A549 treated with CORT108297 at 1 μM for 4 hours (cell line): ENCODE data around the gene CASP9. TPM values are rescaled to one million over a fixed set of nuclear protein-coding genes. Genes with fewer than 3 reads are reported as not detected.

Experiments
- total RNA-seq: library from RNA; stranded (reverse); fragments of 200-300 nt; extraction: Qiagen RNA extraction; gene quantifications from 5 replicates; pipeline ENCODE4 v1.2.3, GENCODE V29; 2022

CASP9 gene
- 4.4 to 6.9 TPM (median 5.7 TPM) in 5 replicates for total RNA-seq

DNA sequence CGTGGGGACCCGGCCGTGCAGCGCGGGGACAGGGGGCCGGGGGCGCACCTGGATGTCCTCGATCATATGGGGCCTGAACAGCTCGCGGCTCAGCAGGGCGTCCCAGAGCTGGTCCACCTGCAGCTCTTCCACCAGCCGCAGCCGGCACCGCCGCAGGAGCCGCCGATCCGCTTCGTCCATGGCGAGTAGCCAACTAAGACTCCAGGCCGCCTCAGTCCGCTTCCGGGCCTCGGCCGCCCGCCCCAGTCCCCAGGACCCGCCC, at the start of gene CASP9:
Gene CASP9, minus strand, starts transcription at position 195 of the 262 bp plus-strand sequence. Its CDS starts 15 bp downstream, at position 180.

DNA sequence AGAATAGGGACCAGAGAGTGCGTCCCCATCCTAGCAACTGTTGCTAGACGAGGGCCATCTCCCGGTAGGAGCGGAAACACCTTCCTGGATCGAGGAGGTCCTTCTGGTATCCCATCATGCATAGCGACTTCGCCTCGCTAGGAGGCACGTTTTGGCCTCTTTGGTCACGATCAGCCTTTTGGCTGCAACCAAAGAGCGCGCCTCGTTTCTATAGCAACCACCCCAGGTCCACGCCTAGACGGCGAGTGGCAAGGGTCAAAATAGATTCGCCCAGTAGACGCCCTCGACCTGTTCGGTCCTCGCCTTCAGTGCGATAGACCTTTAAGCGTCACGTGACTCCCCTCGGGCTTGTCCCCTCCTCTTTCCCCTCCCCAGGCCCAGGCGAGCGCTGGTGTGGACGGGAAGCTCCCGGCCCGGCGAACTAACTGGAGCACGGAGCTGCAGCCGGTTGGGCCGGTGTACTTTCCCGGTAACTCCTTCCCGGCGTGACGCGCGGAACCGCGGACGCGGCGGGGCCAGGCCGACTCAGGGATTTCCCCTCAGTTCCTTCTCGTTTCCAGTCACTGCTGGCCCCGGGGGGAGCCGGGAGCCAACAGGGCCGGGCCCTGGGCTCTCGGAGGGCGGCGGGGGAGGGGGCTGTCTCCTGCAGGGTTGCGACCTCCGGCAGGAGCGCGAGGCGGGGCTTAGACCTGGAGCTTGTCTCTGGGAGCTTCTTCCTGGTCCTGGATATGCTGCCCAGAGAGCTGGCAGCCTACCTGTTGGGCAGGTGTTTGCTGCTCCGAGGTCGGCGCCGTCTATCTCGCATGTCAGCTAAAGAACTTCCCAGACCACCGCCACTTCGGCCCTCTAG, 2.7 kb upstream of the CASP9 start, which contains the start of gene DNAJC16:
Gene DNAJC16, plus strand, starts transcription at position 359 of the 850 bp plus-strand sequence. CDS start 2,258 bp downstream, outside the sequence.

DNA sequence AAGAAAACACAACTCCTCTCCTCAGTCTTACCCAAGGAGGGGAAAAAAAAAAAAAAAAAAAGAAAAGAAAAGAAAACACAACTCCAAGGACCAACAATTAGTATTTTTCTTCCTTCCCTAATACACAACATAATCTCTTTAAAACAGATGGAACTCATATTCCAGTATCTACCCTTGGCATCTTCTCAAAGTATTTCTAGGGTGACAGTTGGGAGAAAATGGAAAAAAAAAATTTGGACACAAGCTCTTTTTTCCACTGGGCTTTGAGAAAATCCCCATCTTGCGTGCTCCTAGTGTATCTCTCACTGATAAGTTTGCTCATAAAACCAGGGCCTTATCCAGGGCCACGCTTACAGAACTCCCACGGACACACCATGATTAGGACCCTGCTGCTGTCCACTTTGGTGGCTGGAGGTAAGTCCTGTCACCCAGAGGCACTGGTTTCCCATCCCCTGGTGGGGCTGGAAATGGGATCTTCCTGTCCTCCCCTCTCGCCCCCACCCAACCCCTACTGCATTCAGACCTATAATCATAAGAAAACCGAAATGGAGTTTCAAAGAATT, 48.2 kb downstream of the CASP9 start, which contains the start of gene CELA2B:
Gene CELA2B, plus strand, starts transcription at position 353 of the 563 bp plus-strand sequence. Its CDS starts 22 bp downstream, at position 375.

DNA sequence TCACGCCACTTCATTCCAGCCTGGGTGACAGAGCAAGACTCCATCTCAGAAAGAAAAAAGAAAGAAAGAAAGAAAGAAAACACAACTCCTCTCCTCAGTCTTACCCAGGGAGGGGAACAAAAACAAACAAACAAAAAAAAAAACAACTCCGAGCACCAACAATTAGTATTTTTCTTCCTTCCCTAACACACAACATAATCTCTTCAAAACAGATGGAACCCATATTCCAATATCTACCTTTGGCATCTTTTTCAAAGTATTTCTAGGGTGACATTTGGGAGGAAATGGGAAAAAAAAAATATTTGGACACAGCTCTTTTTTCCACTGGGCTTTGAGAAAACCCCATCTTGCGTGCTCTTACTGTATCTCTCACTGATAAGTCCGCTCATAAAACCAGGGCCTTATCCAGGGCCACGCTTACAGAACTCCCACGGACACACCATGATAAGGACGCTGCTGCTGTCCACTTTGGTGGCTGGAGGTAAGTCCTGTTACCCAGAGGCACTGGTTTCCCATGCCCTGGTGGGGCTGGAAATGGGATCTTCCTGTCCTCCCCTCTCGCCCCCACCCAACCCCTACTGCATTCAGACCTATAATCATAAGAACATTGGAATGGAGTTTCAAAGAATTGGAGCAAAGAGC, 67.6 kb downstream of the CASP9 start, which contains the start of gene CELA2A:
Gene CELA2A, plus strand, starts transcription at position 420 of the 642 bp plus-strand sequence. Its CDS starts 22 bp downstream, at position 442.

Other genes with a start within 250 kb of the CASP9 start
- 164 to 259 TPM (median 242 TPM) in 5 replicates for gene EFHD2, start 114.3 kb downstream of the CASP9 start, total RNA-seq
- gene CTRC, start 85.8 kb downstream of the CASP9 start, total RNA-seq: 1.2 to 2.0 TPM (median 1.3 TPM) in 5 replicates
- 0.10 to 0.13 TPM in 2 of 5 replicates, not detected in the others for gene CELA2A, start 67.5 kb downstream of the CASP9 start, total RNA-seq
- gene CELA2B, start 48.1 kb downstream of the CASP9 start, total RNA-seq: 0.29 TPM in 1 of 5 replicates, not detected in the others
- gene DNAJC16, start 2.6 kb upstream of the CASP9 start, total RNA-seq: 4.1 to 5.7 TPM (median 4.4 TPM) in 5 replicates
- gene AGMAT, start 60.8 kb upstream of the CASP9 start, total RNA-seq: 5.4 to 9.3 TPM (median 7.3 TPM) in 5 replicates
- 8.0 to 9.9 TPM (median 8.8 TPM) in 5 replicates for gene DDI2, start 93.2 kb upstream of the CASP9 start, total RNA-seq
- gene PLEKHM2, start 160.1 kb upstream of the CASP9 start, total RNA-seq: 21.3 to 30.8 TPM (median 28.2 TPM) in 5 replicates
- gene SLC25A34, start 212.0 kb upstream of the CASP9 start, total RNA-seq: 0.15 to 0.35 TPM (median 0.31 TPM) in 5 replicates
- gene TMEM82, start 218.3 kb upstream of the CASP9 start, total RNA-seq: not detected in 5 replicates
- 19.7 to 33.3 TPM (median 27.3 TPM) in 5 replicates for gene FBLIM1, start 234.6 kb upstream of the CASP9 start, total RNA-seq